HepG2 (cell line): Measurements from ENCODE around the gene HIF1AN. TPM values are rescaled to one million over a fixed set of nuclear protein-coding genes. Genes with fewer than 3 reads are reported as not detected.

ENCODE experiments used
- ATAC-seq: fragments of 200-7000 bp; cut with Tn5 transposase; 3 replicates; pipeline ENCODE4 v1.9.1; 2020; ENCODE audit warnings: mild to moderate bottlenecking, moderate library complexity
- Bru-seq: library from RNA; stranded (reverse); fragments of 400-500 nt; gene quantifications from one replicate; lab custom pipeline; 2021; lab: Mats Ljungman, UMichigan
- BruChase-seq, 2 experiments: library from RNA; stranded (reverse); fragments of 400-500 nt; gene quantifications; one replicate each; lab custom pipeline; 2021; lab: Mats Ljungman, UMichigan
- BruUV-seq: library from RNA; stranded (reverse); fragments of 400-500 nt; replicated peaks from 2 replicates; lab custom pipeline; 2021; lab: Mats Ljungman, UMichigan
- CTCF ChIA-PET: fragments of 300-600 bp; formaldehyde crosslinking; extraction: SDS; loops from one replicate; lab custom pipeline; 2021; ENCODE audit warnings: low total read pairs, inconsistent platforms, low intra/inter-chr PET ratio; lab: Yijun Ruan, JAX
- POLR2A ChIA-PET: fragments of 350-600 bp; sonication (Branson Sonifier 250); formaldehyde crosslinking; loops from one replicate; lab custom pipeline; 2020; ENCODE audit warnings: antibody characterized with exemption, inconsistent platforms; lab: Yijun Ruan, JAX
- DNase-seq: peaks from one replicate; pipeline ENCODE4 v3.0.0-alpha.2; 2015; ENCODE audit warnings: low spot score
- FAIRE-seq: peaks from 3 replicates; lab custom pipeline; 2011; peaks lifted over from hg19 to GRCh38; lab: Jason Lieb, UNC
- H2AFZ ChIP-seq: one replicate; pipeline ENCODE4 v1.6.1; 2011; ENCODE audit warnings: low read length, inconsistent platforms
- H3K27ac ChIP-seq: fragments of 300-600 bp; 3 replicates; pipeline ENCODE4 v1.8.0; 2011; ENCODE audit warnings: mixed run types, mild to moderate bottlenecking, mixed read lengths, low read length, inconsistent platforms; ENCODE audit not compliant: insufficient read depth; ENCODE audit errors: extremely low read length
- H3K27me3 ChIP-seq, 2 experiments: fragments of 200-600 bp in 1 of 2; 2 replicates in 1 of 2; 3 replicates in 1 of 2; pipeline versions ENCODE4 v1.6.0 to v1.8.0; 2011; ENCODE audit warnings: low read length in 2 of 2, mild to moderate bottlenecking in 2 of 2, moderate library complexity in 2 of 2, inconsistent platforms in 1 of 2; ENCODE audit not compliant: insufficient read depth in 2 of 2, control insufficient read depth in 1 of 2
- H3K36me3 ChIP-seq, 2 experiments: fragments of 200-600 bp in 1 of 2; replicated peaks in 1 of 2; 2 replicates in 1 of 2; 3 replicates in 1 of 2; pipeline versions ENCODE4 v1.5.1 to v1.8.0; 2011; ENCODE audit warnings: low read length in 2 of 2, inconsistent platforms in 1 of 2; ENCODE audit not compliant: insufficient read depth in 2 of 2, control insufficient read depth in 1 of 2
- H3K4me1 ChIP-seq: 2 replicates; pipeline ENCODE4 v1.5.1; 2012; ENCODE audit warnings: low read length, inconsistent platforms; ENCODE audit not compliant: insufficient read depth
- H3K4me2 ChIP-seq: 2 replicates; pipeline ENCODE4 v1.6.0; 2011; ENCODE audit warnings: low read depth, low read length, inconsistent platforms
- H3K4me3 ChIP-seq, 3 experiments: fragments of 200-600 bp in 1 of 3; sonication (generic), shearing (Covaris generic) in 1 of 3; replicated peaks in 1 of 3; 2 replicates each; pipeline ENCODE4 v1.5.1; 2011 to 2016; ENCODE audit warnings: low read length in 3 of 3, inconsistent platforms in 2 of 3, low read depth in 2 of 3, mild to moderate bottlenecking in 2 of 3, control low read depth in 1 of 3, mixed read lengths in 1 of 3; ENCODE audit not compliant: insufficient read depth in 1 of 3
- H3K79me2 ChIP-seq: one replicate; pipeline ENCODE4 v1.6.1; 2011; ENCODE audit warnings: low read length, inconsistent platforms; ENCODE audit not compliant: insufficient read depth
- H3K9ac ChIP-seq: 2 replicates; pipeline ENCODE4 v1.6.0; 2011; ENCODE audit warnings: mild to moderate bottlenecking, low read depth, low read length, inconsistent platforms; ENCODE audit not compliant: insufficient read depth
- H3K9me3 ChIP-seq: 2 replicates; pipeline ENCODE4 v1.5.1; 2012; ENCODE audit warnings: mild to moderate bottlenecking, low read length
- H4K20me1 ChIP-seq: 2 replicates; pipeline ENCODE4 v1.6.0; 2011; ENCODE audit warnings: inconsistent platforms, mild to moderate bottlenecking, low read length, moderate library complexity; ENCODE audit not compliant: insufficient read depth
- CENPBD1 ChIP-seq: sonication (generic); formaldehyde crosslinking; IDR thresholded peaks from 2 replicates; pipeline ENCODE4 v1.8.0; 2022; ENCODE audit warnings: missing genetic modification reagents, low read depth, mild to moderate bottlenecking, borderline replicate concordance
- FOXP1 ChIP-seq, 2 experiments: fragments of 450-650 bp in 1 of 2; IDR thresholded peaks; 2 replicates each; pipeline ENCODE4 v1.6.1; 2017 to 2018; ENCODE audit warnings: antibody characterized with exemption in 1 of 2
- HES4 ChIP-seq: sonication (generic); formaldehyde crosslinking; IDR thresholded peaks from 2 replicates; pipeline ENCODE4 v1.9.0; 2021; ENCODE audit warnings: mild to moderate bottlenecking, missing genetic modification reagents, borderline replicate concordance
- HHEX ChIP-seq: IDR thresholded peaks from 2 replicates; pipeline ENCODE4 v1.6.1; 2016; ENCODE audit warnings: control low read depth
- KLF12 ChIP-seq: sonication (generic); formaldehyde crosslinking; IDR thresholded peaks from 2 replicates; pipeline ENCODE4 v1.4.0; 2020; ENCODE audit warnings: missing genetic modification reagents, borderline replicate concordance
- LCORL ChIP-seq, 2 experiments: fragments of 450-650 bp in 1 of 2; sonication (generic) in 1 of 2; formaldehyde crosslinking in 1 of 2; IDR thresholded peaks; 2 replicates each; pipeline versions ENCODE4 v1.5.0 to v1.6.1; 2017 to 2020; ENCODE audit warnings: antibody characterized with exemption in 1 of 2, missing genetic modification reagents in 1 of 2
- PBX3 ChIP-seq: sonication (generic); formaldehyde crosslinking; IDR thresholded peaks from 2 replicates; pipeline ENCODE4 v1.8.1; 2023; ENCODE audit warnings: missing genetic modification reagents, inconsistent platforms, borderline replicate concordance
- ZNF143 ChIP-seq: sonication (generic); formaldehyde crosslinking; IDR thresholded peaks from 2 replicates; pipeline ENCODE4 v1.4.0; 2020; ENCODE audit warnings: missing genetic modification reagents
- ZNF350 ChIP-seq: sonication (generic); formaldehyde crosslinking; IDR thresholded peaks from 2 replicates; pipeline ENCODE4 v1.4.0; 2020; ENCODE audit warnings: mild to moderate bottlenecking, low read depth, missing genetic modification reagents, borderline replicate concordance
- ZNF574 ChIP-seq: sonication (generic); formaldehyde crosslinking; IDR thresholded peaks from 2 replicates; pipeline ENCODE4 v1.4.0; 2020; ENCODE audit warnings: missing genetic modification reagents
- ZNF747 ChIP-seq: sonication (generic); formaldehyde crosslinking; IDR thresholded peaks from 2 replicates; pipeline ENCODE4 v1.8.1; 2023; ENCODE audit warnings: missing genetic modification reagents, mild to moderate bottlenecking, borderline replicate concordance
- whole genome bisulfite sequencing: methylation state at CpG from one replicate; pipeline ENCODE4 v1.1.6; 2017; ENCODE audit warnings: low lambda C conversion rate; 5-methylcytosine and 5-hydroxymethylcytosine counted together
- in situ Hi-C: cut with HindIII; loops from 2 replicates; pipeline ENCODE4 v1.10.0; 2017; ENCODE audit warnings: low pct_unique_long_range_greater_than_20kb; ENCODE audit not compliant: extremely low pct_ligation_motif_present
- intact Hi-C: fragments of 100-400 bp; cut with micrococcal nuclease; formaldehyde crosslinking; loops from one replicate; pipeline ENCODE4 v1.10.0; 2022; ENCODE audit not compliant: unreplicated experiment
- long read RNA-seq, 2 experiments: library from RNA in 1 of 2; library from polyadenylated mRNA in 1 of 2; stranded (forward) in 1 of 2; unstranded in 1 of 2; transcript quantifications; one replicate each; pipeline ENCODE4 v2.0.0, GENCODE V29; 2019 to 2022
- polyA minus RNA-seq, 3 experiments: library from RNA; depleted of rRNA, polyadenylated mRNA; stranded (reverse); fragments of >200 nt; gene quantifications; 2 replicates each; pipeline ENCODE4 v1.2.3, GENCODE V29; 2011; ENCODE audit warnings: low replicate concordance in 1 of 3
- polyA plus RNA-seq, 8 experiments: library from polyadenylated mRNA; depleted of rRNA in 3 of 8; stranded (reverse) in 7 of 8; unstranded in 1 of 8; fragments of >200 nt; fragmentation: Illumina TruSeq in 4 of 8; extraction: Trizol in 4 of 8; gene quantifications; 2 replicates each; pipeline versions ENCODE4 v1.2.1 to v1.2.3, GENCODE V29; 2011 to 2016; ENCODE audit warnings: low read depth in 4 of 8, missing spikeins in 1 of 8, mixed read lengths in 1 of 8; ENCODE audit not compliant: insufficient read depth in 1 of 8
- total RNA-seq, 5 experiments: library from RNA; depleted of rRNA; stranded (reverse); fragments of >200 nt; fragmentation: Illumina TruSeq; extraction: Trizol; gene quantifications; 2 replicates each; pipeline ENCODE4 v1.2.3, GENCODE V29; 2016; ENCODE audit warnings: low read depth in 1 of 5

The HIF1AN gene
- total RNA-seq (2016; rRNA removed; fragmentation: Illumina TruSeq; extraction: Trizol) (10.7 and 14.9 TPM in 2 replicates), polyA plus RNA-seq (2011; rRNA removed) (8.0 and 8.6 TPM in 2 replicates), polyA minus RNA-seq (2011; rRNA and poly(A)+ RNA removed; ENCODE audit: low replicate concordance) (22.3 TPM in 2 replicates), Bru-seq, nascent RNA (percentile 81 among the genes with signal in this experiment), BruChase-seq, experiment 1, labeled RNA remaining after a 6-hour chase (percentile 87 among the genes with signal in this experiment), BruChase-seq, experiment 2, labeled RNA remaining after a 2-hour chase (percentile 90 among the genes with signal in this experiment)
- 1.8 and 3.2 TPM in 2 replicates for total RNA-seq (2016; cell fraction: cytosol; rRNA removed; fragmentation: Illumina TruSeq; extraction: Trizol; ENCODE audit: low read depth)
- total RNA-seq (2016; cell fraction: insoluble cytoplasmic fraction; rRNA removed; fragmentation: Illumina TruSeq; extraction: Trizol): 9.8 and 13.6 TPM in 2 replicates
- 5.8 TPM in 2 replicates for total RNA-seq (2016; cell fraction: membrane; rRNA removed; fragmentation: Illumina TruSeq; extraction: Trizol)
- 13.2 and 14.7 TPM in 2 replicates for total RNA-seq (2016; cell fraction: nucleus; rRNA removed; fragmentation: Illumina TruSeq; extraction: Trizol)
- polyA plus RNA-seq (2011; cell fraction: cytosol; rRNA removed): 4.9 and 6.1 TPM in 2 replicates
- 14.4 and 18.5 TPM in 2 replicates for polyA plus RNA-seq (2011; cell fraction: nucleus; rRNA removed)
- 23.1 and 33.4 TPM in 2 replicates for polyA plus RNA-seq (2012)
- polyA plus RNA-seq (2016; cell fraction: cytosol; fragmentation: Illumina TruSeq; extraction: Trizol; ENCODE audit: low read depth): 3.9 TPM in 2 replicates
- polyA plus RNA-seq (2016; cell fraction: insoluble cytoplasmic fraction; fragmentation: Illumina TruSeq; extraction: Trizol; ENCODE audit: low read depth): 25.9 and 28.8 TPM in 2 replicates
- 5.7 and 6.4 TPM in 2 replicates for polyA plus RNA-seq (2016; cell fraction: membrane; fragmentation: Illumina TruSeq; extraction: Trizol; ENCODE audit: low read depth)
- polyA plus RNA-seq (2016; cell fraction: nucleus; fragmentation: Illumina TruSeq; extraction: Trizol; ENCODE audit: insufficient read depth, low read depth): 26.1 and 28.9 TPM in 2 replicates
- polyA minus RNA-seq (2011; cell fraction: cytosol; rRNA and poly(A)+ RNA removed): 6.8 and 7.3 TPM in 2 replicates
- 19.8 and 25.9 TPM in 2 replicates for polyA minus RNA-seq (2011; cell fraction: nucleus; rRNA and poly(A)+ RNA removed)
- long read RNA-seq, experiment 1, full-length matches to known transcripts: 37 of 47 reads
- long read RNA-seq, experiment 1, partial matches to known transcripts: 0 of 47 reads
- long read RNA-seq, experiment 1, other reads (novel, unspliced or antisense): 10 of 47 reads
- long read RNA-seq, experiment 2, full-length matches to known transcripts: 37 of 95 reads
- long read RNA-seq, experiment 2, partial matches to known transcripts: 19 of 95 reads
- long read RNA-seq, experiment 2, other reads (novel, unspliced or antisense): 39 of 95 reads

- in situ Hi-C loops: no loop called here
- under 1% methylated on average over 29 of the region's 35 CpGs for WGBS
- H3K27me3 ChIP-seq: no peaks in the 10 kb centered on the region; a peak in 1 of 5 replicates
- peak within 1 kb of the TSS; percentile 91 for H3K4me2 ChIP-seq
- POLR2A ChIA-PET: interaction anchor here (0.7 to 1.8 kb wide), 19 partner anchors 9 to 577 kb away, joined by 3 to 22 read pairs (median 5); partner anchors contain the start of genes SCD and SEC31B
- peak within 1 kb of the TSS; percentile 97 for H2AFZ ChIP-seq
- FAIRE-seq (peak; percentile 84), ATAC-seq (peak; percentile 98), DNase-seq (peak; percentile 94)
- no peaks in the 10 kb centered on the region for H3K9me3 ChIP-seq
- CTCF ChIA-PET: no interaction called here
- peak within 1 kb of the TSS; percentile 72 to 85 (median 83) for H3K4me3 ChIP-seq
- H3K9ac ChIP-seq: peak within 1 kb of the TSS; percentile 68
- no peaks in the 10 kb centered on the region for H4K20me1 ChIP-seq
- H3K4me1 ChIP-seq: peaks cover 35% of the 10 kb centered on the region
- peaks cover 8 to 28% of the 10 kb centered on the region in 2 experiments for H3K36me3 ChIP-seq
- intact Hi-C loops: no loop called here
- no peak within 1 kb of the TSS for H3K27ac ChIP-seq
- H3K79me2 ChIP-seq: peaks cover 31% of the 10 kb centered on the region
- TSS peak; percentile 81 for BruUV-seq
- TF ChIP-seq KLF12 (peak; percentile 72), ZNF350 (CRISPR knock-in tag) (peak; percentile 45), PBX3 (CRISPR knock-in tag) (no peak), CENPBD1 (CRISPR knock-in tag) (no peak), LCORL (IDR thresholded peaks at IDR 0.05) (peak; percentile 86), LCORL (CRISPR knock-in tag; IDR thresholded peaks at IDR 0.05) (peak; percentile 66; the same call in 1 of the 2 replicates), FOXP1 (IDR thresholded peaks at IDR 0.05) (no peak), FOXP1 (CRISPR knock-in tag; IDR thresholded peaks at IDR 0.05) (no peak; the same call in 1 of the 2 replicates), ZNF747 (no peak), ZNF143 (CRISPR knock-in tag) (no peak), HES4 (no peak), HHEX (CRISPR knock-in tag) (no peak), ZNF574 (CRISPR knock-in tag) (peak; percentile 100)
These were observed at the start of gene HIF1AN for GRCh38 chr10:100535715-100536353. Gene HIF1AN (plus strand): TSS chr10:100535943. CDS start chr10:100535959, 16 bp downstream.
